NCI-H2171 treated with DMSO at 0.1 percent for 48 hours (cell line): ENCODE results near the gene MDFIC.

ENCODE experiments used
- DNase-seq: peaks from one replicate; lab custom pipeline; 2025; lab: John Stamatoyannopoulos, UW

MDFIC gene

GRCh38 chr7:115040057-115040456, 118.2 kb downstream of the MDFIC start:
- no peak for DNase-seq

GRCh38 chr7:115040495-115040894, 118.6 kb downstream of the MDFIC start:
- DNase-seq, result no peak

GRCh38 chr7:115042596-115042995, 120.7 kb downstream of the MDFIC start:
- no peak for DNase-seq

DNA sequence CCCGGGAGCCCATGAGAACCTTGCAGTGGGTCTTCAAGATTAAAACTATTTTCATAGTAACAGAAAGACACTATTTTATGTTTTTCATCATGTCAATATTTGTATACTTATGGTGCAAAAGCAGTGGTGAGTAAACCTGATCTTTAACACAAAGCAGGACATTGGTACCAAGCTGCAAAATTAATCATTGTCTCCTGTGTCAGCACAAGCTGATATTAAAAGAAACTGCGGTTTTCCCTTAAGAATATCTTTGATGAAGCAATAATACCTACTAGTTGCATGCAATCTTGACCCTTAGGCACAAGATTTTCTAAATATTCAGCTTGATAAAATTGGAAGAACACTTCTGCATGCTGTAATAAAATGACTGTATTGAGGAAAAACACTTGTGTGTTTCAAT, 121.7 kb downstream of the MDFIC start:
- no peak for DNase-seq

GRCh38 chr7:115044224-115044623, 122.3 kb downstream of the MDFIC start:
- no peak for DNase-seq

- no peak for DNase-seq
Measured at GRCh38 chr7:115047958-115048720, 126.2 kb downstream of the MDFIC start.

DNA sequence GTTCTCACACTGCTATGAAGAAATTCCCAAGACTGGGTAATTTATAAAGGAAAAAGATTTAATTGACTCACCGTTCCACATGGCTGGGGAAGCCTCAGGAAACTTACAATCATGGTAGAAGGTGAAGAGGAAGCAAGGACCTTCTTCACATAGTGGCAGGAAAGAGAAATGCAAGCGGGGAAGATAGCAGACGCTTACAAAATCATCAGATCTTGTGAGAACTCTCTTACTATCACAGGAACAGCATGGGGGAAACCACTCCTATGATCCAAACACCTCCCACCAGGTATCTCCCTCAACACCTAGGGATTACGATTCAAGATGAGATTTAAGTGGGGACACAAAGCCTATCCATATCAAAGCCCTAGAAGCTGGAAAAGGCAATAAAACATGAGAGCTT, 130.8 kb downstream of the MDFIC start:
- no peak for DNase-seq

- DNase-seq, result no peak
Measured at GRCh38 chr7:115054478-115055065, 132.7 kb downstream of the MDFIC start.

DNA sequence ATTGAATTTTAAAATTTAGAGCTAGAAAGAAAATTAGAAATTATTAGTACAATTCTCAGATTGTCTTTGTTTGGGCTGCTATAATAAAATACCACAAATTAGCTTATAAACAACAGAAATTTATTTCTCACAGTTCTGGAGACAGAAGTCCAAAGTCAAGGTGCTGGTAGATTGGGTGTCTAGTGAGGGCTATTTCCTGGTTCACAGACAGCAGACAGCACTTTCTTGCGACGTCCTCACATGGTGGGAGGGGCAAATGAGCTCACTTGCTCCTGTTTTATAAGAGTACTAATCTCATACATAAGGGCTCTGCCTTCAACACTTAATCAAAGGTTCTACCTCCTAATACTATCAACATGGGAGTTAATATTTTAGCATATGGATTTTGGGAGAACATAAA, 134.1 kb downstream of the MDFIC start:
- DNase-seq, result no peak

- no peak for DNase-seq
Measured at GRCh38 chr7:115058726-115059125, 136.8 kb downstream of the MDFIC start.

- DNase-seq, result no peak
Measured at GRCh38 chr7:115059321-115059720, 137.4 kb downstream of the MDFIC start.

GRCh38 chr7:115060095-115060870, 138.4 kb downstream of the MDFIC start:
- DNase-seq, result no peak

GRCh38 chr7:115066050-115066449, 144.2 kb downstream of the MDFIC start:
- DNase-seq, result no peak

DNA sequence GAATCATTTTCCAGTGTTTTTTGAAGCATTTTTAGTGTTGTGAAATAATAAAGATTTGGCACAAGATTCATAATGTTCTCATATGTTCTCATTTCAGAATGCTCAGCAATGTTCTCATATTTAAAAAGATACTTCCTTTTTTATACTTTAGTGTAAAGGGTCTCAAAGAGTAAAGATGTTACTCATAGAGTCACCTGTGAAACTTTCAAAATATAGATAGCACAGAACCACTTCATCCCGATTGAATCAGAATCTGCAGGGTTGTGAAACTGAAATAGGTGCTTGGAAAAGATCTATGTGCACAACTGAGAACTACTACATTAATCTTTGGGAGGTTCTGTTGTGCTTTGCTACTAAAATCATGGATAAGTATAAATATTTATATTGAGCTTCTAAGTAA, 144.7 kb downstream of the MDFIC start:
- no peak for DNase-seq

DNA sequence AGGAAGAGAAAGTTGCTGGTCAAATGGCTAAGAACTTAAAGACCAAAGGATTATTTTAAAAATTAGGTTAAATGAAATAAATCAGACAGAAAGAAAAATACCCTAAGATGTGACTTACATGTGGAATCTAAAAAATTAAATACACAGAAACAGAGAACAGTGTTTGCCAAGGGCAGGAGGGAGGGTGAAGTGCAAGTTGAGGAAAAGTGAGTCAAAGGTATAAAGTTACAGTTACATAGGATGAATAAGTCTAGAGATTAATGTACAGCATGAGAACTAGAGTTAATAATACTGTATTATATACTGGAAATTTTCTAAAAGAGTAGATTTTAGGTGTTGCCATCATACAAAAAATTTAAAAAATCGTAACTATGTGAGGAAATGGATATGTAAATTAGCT, 146.3 kb downstream of the MDFIC start:
- no peak for DNase-seq
